ENCODE results near the gene TPBG.

The TPBG gene

GRCh38 chr6:82363428-82364086, at the start of gene TPBG:
TPBG (plus strand) TSS chr6:82363817; CDS start chr6:82364962, 1,145 bp downstream.
- ChIA-PET POLR2A (interaction anchor here (1.0 to 2.0 kb wide), 5 partner anchors 9 to 702 kb away, joined by 3 to 16 read pairs (median 3); partner anchors contain the start of gene UBE3D), CTCF (interaction anchor here (0.8 to 2.5 kb wide), 6 partner anchors 9 to 694 kb away, joined by 3 to 10 read pairs (median 4); no protein-coding TSS in a partner anchor)
- DNase-seq (ENCODE audit: low read depth, low spot score): no peak
- peak; percentile 37 for TF ChIP-seq CTCF (IDR thresholded peaks at IDR 0.05; ENCODE audit: insufficient read depth, low read length, missing control alignments)
- peak within 1 kb of the TSS; percentile 84 for H3K4me3 ChIP-seq (ENCODE audit: low read depth, low read length)

GRCh38 chr6:82322386-82322785, 41.2 kb upstream of the TPBG start:
- TF ChIP-seq CTCF (IDR thresholded peaks at IDR 0.05; ENCODE audit: insufficient read depth, low read length, missing control alignments): no peak
- ChIA-PET CTCF (interaction anchor here (1.0 to 1.3 kb wide), 3 partner anchors 8 to 51 kb away, joined by 3 read pairs; no protein-coding TSS in a partner anchor), POLR2A (no interaction called here)
- H3K4me3 ChIP-seq (ENCODE audit: low read depth, low read length): no peak overlapping the region
- DNase-seq (ENCODE audit: low read depth, low spot score): no peak

GRCh38 chr6:82329766-82330165, 33.9 kb upstream of the TPBG start:
- H3K4me3 ChIP-seq (ENCODE audit: low read depth, low read length): no peak overlapping the region
- POLR2A ChIA-PET: no interaction called here
- DNase-seq (ENCODE audit: low read depth, low spot score): no peak
- TF ChIP-seq CTCF (IDR thresholded peaks at IDR 0.05; ENCODE audit: insufficient read depth, low read length, missing control alignments): no peak
- CTCF ChIA-PET: interaction anchor here (1.3 to 1.5 kb wide), 2 partner anchors 78 to 736 kb away, joined by 3 read pairs; partner anchors contain the start of gene UBE3D

GRCh38 chr6:82330171-82330804, 33.3 kb upstream of the TPBG start:
- no peak for TF ChIP-seq CTCF (IDR thresholded peaks at IDR 0.05; ENCODE audit: insufficient read depth, low read length, missing control alignments)
- ChIA-PET CTCF (interaction anchor here (1.3 to 1.5 kb wide), 2 partner anchors 79 to 736 kb away, joined by 3 read pairs; partner anchors contain the start of gene UBE3D), POLR2A (no interaction called here)
- H3K4me3 ChIP-seq (ENCODE audit: low read depth, low read length): no peak overlapping the region
- no peak for DNase-seq (ENCODE audit: low read depth, low spot score)

GRCh38 chr6:82331031-82331773, 32.4 kb upstream of the TPBG start:
- POLR2A ChIA-PET: no interaction called here
- peak; percentile 59 for DNase-seq (ENCODE audit: low read depth, low spot score)
- TF ChIP-seq CTCF (IDR thresholded peaks at IDR 0.05; ENCODE audit: insufficient read depth, low read length, missing control alignments): peak; percentile 44
- H3K4me3 ChIP-seq (ENCODE audit: low read depth, low read length): no peak overlapping the region
- CTCF ChIA-PET: interaction anchor here (0.6 to 2.0 kb wide), 7 partner anchors 9 to 724 kb away, joined by 3 to 5 read pairs (median 3); no protein-coding TSS in a partner anchor

All from AG04449 (cell line).